Endothelial cell (in vitro differentiated cells): ENCODE results near the gene AKR7A3. TPM values are rescaled to one million over a fixed set of nuclear protein-coding genes. Genes with fewer than 3 reads are reported as not detected.

Experiments
- DNase-seq: peaks from one replicate; pipeline ENCODE4 v3.0.0; 2021; ENCODE audit warnings: low spot score
- H3K27ac Mint-ChIP-seq: one replicate; pipeline ENCODE4 v1.8.0; 2021; ENCODE audit warnings: mixed read lengths, inconsistent platforms; ENCODE audit not compliant: unreplicated experiment
- H3K27me3 Mint-ChIP-seq: one replicate; pipeline ENCODE4 v1.8.0; 2021; ENCODE audit warnings: mild to moderate bottlenecking, moderate library complexity, mixed read lengths, inconsistent platforms; ENCODE audit not compliant: unreplicated experiment
- H3K36me3 Mint-ChIP-seq: one replicate; pipeline ENCODE4 v1.8.0; 2021; ENCODE audit warnings: mild to moderate bottlenecking, low read depth, mixed read lengths, inconsistent platforms; ENCODE audit not compliant: unreplicated experiment
- H3K4me1 Mint-ChIP-seq: one replicate; pipeline ENCODE4 v1.8.0; 2021; ENCODE audit warnings: mild to moderate bottlenecking, mixed read lengths, inconsistent platforms; ENCODE audit not compliant: unreplicated experiment
- H3K4me3 Mint-ChIP-seq: one replicate; pipeline ENCODE4 v1.8.0; 2021; ENCODE audit warnings: mild to moderate bottlenecking, mixed read lengths, inconsistent platforms; ENCODE audit not compliant: unreplicated experiment
- H3K9me3 Mint-ChIP-seq: one replicate; pipeline ENCODE4 v1.8.0; 2021; ENCODE audit warnings: mixed read lengths, inconsistent platforms; ENCODE audit not compliant: unreplicated experiment
- total RNA-seq: library from RNA; stranded (reverse); fragmentation: NEBNext Ultra II Directional; extraction: Animal tissue kit (Norgen Biotek cat#: 25700); gene quantifications from one replicate; pipeline ENCODE4 v1.2.1, GENCODE V29; 2021; ENCODE audit not compliant: unreplicated experiment
- TF ChIP-seq, protein P1 (sequence below): fragments of 200-600 bp; sonication (generic); IDR thresholded peaks from one replicate; pipeline ENCODE4 v1.5.0; 2021; ENCODE audit warnings: antibody characterized with exemption; ENCODE audit not compliant: unreplicated experiment

Gene AKR7A3
- total RNA-seq, 1 donor from 2014 or later, result 1.1 TPM

- peaks cover 6% of the 10 kb centered on the region for H3K27me3 Mint-ChIP-seq
- no peaks in the 10 kb centered on the region for H3K4me1 Mint-ChIP-seq
- peaks cover 15% of the 10 kb centered on the region for H3K36me3 Mint-ChIP-seq
- H3K4me3 Mint-ChIP-seq, result no peak overlapping the region
- no peak for DNase-seq
- H3K9me3 Mint-ChIP-seq, result no peaks in the 10 kb centered on the region
- no peak overlapping the region for H3K27ac Mint-ChIP-seq
- TF ChIP-seq, protein P1, sequence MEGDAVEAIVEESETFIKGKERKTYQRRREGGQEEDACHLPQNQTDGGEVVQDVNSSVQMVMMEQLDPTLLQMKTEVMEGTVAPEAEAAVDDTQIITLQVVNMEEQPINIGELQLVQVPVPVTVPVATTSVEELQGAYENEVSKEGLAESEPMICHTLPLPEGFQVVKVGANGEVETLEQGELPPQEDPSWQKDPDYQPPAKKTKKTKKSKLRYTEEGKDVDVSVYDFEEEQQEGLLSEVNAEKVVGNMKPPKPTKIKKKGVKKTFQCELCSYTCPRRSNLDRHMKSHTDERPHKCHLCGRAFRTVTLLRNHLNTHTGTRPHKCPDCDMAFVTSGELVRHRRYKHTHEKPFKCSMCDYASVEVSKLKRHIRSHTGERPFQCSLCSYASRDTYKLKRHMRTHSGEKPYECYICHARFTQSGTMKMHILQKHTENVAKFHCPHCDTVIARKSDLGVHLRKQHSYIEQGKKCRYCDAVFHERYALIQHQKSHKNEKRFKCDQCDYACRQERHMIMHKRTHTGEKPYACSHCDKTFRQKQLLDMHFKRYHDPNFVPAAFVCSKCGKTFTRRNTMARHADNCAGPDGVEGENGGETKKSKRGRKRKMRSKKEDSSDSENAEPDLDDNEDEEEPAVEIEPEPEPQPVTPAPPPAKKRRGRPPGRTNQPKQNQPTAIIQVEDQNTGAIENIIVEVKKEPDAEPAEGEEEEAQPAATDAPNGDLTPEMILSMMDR, result no peak
Observed at GRCh38 chr1:19328486-19328885, 39.9 kb upstream of the AKR7A3 start.

GRCh38 chr1:19327736-19328135 is 39.2 kb upstream of the AKR7A3 start:
- TF ChIP-seq, protein P1, result no peak
- H3K27ac Mint-ChIP-seq, result no peak overlapping the region
- peaks cover 16% of the 10 kb centered on the region for H3K36me3 Mint-ChIP-seq
- H3K27me3 Mint-ChIP-seq, result peaks cover 4% of the 10 kb centered on the region
- no peaks in the 10 kb centered on the region for H3K9me3 Mint-ChIP-seq
- no peaks in the 10 kb centered on the region for H3K4me1 Mint-ChIP-seq
- no peak overlapping the region for H3K4me3 Mint-ChIP-seq
- no peak for DNase-seq

- Mint-ChIP-seq H3K27ac (no peak overlapping the region), H3K9me3 (no peaks in the 10 kb centered on the region), H3K27me3 (peaks cover 4% of the 10 kb centered on the region), H3K4me1 (no peaks in the 10 kb centered on the region), H3K4me3 (no peak overlapping the region), H3K36me3 (peaks cover 18% of the 10 kb centered on the region)
- DNase-seq, result no peak
- TF ChIP-seq, protein P1, result no peak
Observed at GRCh38 chr1:19327301-19327700, 38.7 kb upstream of the AKR7A3 start.

- H3K27me3 Mint-ChIP-seq, result peaks cover 6% of the 10 kb centered on the region
- peaks cover 23% of the 10 kb centered on the region for H3K36me3 Mint-ChIP-seq
- no peak overlapping the region for H3K4me3 Mint-ChIP-seq
- H3K27ac Mint-ChIP-seq, result no peak overlapping the region
- DNase-seq, result no peak
- no peaks in the 10 kb centered on the region for H3K4me1 Mint-ChIP-seq
- H3K9me3 Mint-ChIP-seq, result no peaks in the 10 kb centered on the region
- TF ChIP-seq, protein P1, result no peak
Observed at GRCh38 chr1:19326748-19327065, 38.1 kb upstream of the AKR7A3 start.

- Mint-ChIP-seq H3K9me3 (no peaks in the 10 kb centered on the region), H3K27me3 (peaks cover 6% of the 10 kb centered on the region), H3K4me1 (no peaks in the 10 kb centered on the region), H3K36me3 (peaks cover 24% of the 10 kb centered on the region), H3K4me3 (no peak overlapping the region), H3K27ac (no peak overlapping the region)
- TF ChIP-seq, protein P1, result no peak
- no peak for DNase-seq
Observed at GRCh38 chr1:19325958-19326747, 37.6 kb upstream of the AKR7A3 start.
